Epithelial cell of esophagus (primary cell): ENCODE measurements around the gene PDE9A.

ENCODE experiments used
- DNase-seq: peaks from one replicate; pipeline ENCODE4 v3.0.0; 2010; ENCODE audit warnings: low read depth
- H3K4me3 ChIP-seq: 2 replicates; pipeline ENCODE4 v1.5.1; 2011; ENCODE audit warnings: mild to moderate bottlenecking, low read length, control low read depth
- TF ChIP-seq, protein P1 (sequence below): IDR thresholded peaks from 2 replicates; pipeline ENCODE4 v1.5.1; 2011; ENCODE audit warnings: low read depth, mild to moderate bottlenecking, low read length, control low read depth, inconsistent platforms; ENCODE audit not compliant: insufficient read depth; ENCODE audit errors: missing control alignments

PDE9A gene

DNA sequence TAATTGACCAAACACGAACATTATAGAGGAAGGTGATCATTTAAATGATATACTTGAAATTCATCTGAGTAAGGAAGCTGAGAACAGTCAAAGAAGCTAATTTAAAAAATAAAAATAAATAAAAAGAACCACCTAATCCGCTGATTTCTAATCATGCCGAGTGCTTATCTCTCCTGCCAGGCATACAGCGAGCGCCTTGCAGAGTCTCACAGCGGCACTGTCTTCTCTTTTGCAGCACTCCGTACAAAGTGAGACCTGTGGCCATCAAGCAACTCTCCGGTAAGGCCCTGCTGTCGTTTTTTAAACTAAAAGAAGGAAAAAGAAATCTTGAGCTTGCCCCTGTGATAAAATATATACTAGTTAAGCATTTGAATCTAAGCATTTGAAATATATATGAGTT is 45.3 kb downstream of the PDE9A start:
- TF ChIP-seq, protein P1, sequence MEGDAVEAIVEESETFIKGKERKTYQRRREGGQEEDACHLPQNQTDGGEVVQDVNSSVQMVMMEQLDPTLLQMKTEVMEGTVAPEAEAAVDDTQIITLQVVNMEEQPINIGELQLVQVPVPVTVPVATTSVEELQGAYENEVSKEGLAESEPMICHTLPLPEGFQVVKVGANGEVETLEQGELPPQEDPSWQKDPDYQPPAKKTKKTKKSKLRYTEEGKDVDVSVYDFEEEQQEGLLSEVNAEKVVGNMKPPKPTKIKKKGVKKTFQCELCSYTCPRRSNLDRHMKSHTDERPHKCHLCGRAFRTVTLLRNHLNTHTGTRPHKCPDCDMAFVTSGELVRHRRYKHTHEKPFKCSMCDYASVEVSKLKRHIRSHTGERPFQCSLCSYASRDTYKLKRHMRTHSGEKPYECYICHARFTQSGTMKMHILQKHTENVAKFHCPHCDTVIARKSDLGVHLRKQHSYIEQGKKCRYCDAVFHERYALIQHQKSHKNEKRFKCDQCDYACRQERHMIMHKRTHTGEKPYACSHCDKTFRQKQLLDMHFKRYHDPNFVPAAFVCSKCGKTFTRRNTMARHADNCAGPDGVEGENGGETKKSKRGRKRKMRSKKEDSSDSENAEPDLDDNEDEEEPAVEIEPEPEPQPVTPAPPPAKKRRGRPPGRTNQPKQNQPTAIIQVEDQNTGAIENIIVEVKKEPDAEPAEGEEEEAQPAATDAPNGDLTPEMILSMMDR = no peak
- DNase-seq = no peak
- H3K4me3 ChIP-seq = no peak overlapping the region

DNA sequence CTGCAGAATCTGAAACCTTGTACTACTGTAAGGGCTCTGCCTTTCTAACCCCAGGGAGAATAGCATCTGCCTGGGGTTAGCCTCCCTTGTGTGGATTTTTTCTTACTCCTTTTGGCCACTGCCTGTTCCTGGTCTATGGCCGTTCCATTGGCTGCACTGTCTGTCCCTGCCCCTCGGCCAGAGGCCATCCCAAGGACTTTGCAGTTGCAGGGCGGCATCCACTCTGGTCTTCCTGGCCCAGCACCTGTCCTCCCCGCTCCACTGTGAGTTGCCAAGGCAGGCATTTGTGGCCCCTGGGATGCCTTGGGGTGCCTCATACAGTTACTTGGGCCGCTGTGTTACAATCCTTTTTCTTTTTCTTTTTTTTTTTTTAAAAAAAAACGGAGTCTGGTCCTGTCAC is 45.8 kb downstream of the PDE9A start:
- no peak overlapping the region for H3K4me3 ChIP-seq
- TF ChIP-seq, protein P1 = no peak
- DNase-seq = no peak

DNA sequence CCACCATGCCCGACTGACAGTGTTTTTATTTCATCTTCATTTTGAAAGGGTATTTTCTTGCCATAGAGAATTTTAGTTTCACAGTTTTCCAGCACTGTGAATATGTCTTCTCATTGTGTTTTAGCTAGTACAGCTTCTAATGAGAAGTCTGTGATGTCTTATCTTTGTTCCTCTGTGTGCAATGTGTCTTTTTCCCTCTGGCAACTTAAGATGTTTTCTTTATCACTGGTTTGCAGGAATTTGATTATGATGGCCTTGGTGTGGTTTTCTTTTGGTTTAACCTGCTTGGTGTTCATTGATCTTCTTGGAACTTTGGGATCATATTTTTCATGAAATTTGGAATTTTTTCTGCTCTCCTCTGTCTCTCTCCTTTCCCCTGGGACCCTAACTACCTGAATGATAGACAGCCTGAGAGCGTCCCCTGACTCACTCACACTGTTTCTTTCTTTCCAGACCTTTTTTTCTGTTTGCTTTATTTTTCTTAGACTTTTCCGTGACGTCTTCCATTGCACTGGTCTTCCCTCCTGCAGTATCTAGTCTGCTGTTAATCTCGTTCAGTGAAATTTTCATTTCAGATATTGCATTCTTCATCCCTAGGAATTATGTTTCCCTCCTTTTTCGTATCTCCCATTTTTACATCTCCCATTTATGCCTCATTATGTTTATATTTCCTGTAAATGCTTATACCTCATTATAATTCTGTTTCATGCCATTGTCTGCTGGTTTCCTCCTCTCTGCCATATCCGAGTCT is 48.5 kb downstream of the PDE9A start:
- TF ChIP-seq, protein P1 = no peak
- DNase-seq = no peak

DNA sequence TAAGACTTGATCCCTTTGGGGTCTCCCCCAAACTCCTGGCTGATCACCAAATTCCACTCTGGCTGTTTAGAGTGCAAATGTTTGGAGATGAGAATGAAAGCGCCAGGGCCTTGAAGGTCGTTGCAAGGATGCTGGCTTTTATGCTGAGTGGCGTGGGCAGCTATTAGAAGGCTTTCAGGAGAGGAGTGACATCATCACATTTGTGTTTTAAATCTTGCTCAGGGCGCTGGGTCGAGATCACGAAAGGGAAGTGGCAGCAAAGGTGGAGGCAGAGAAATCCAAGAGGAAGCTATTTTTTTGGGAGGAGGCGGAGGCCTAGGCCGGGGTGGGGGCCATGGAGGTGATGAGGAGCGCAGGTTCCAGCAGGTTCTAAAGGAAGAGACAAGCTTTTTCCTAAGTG is 49.3 kb downstream of the PDE9A start:
- no peak overlapping the region for H3K4me3 ChIP-seq
- DNase-seq = no peak
- TF ChIP-seq, protein P1 = no peak

More for the DNA sequence above, 48.5 kb downstream of the PDE9A start:
- H3K4me3 ChIP-seq = no peak overlapping the region

DNA sequence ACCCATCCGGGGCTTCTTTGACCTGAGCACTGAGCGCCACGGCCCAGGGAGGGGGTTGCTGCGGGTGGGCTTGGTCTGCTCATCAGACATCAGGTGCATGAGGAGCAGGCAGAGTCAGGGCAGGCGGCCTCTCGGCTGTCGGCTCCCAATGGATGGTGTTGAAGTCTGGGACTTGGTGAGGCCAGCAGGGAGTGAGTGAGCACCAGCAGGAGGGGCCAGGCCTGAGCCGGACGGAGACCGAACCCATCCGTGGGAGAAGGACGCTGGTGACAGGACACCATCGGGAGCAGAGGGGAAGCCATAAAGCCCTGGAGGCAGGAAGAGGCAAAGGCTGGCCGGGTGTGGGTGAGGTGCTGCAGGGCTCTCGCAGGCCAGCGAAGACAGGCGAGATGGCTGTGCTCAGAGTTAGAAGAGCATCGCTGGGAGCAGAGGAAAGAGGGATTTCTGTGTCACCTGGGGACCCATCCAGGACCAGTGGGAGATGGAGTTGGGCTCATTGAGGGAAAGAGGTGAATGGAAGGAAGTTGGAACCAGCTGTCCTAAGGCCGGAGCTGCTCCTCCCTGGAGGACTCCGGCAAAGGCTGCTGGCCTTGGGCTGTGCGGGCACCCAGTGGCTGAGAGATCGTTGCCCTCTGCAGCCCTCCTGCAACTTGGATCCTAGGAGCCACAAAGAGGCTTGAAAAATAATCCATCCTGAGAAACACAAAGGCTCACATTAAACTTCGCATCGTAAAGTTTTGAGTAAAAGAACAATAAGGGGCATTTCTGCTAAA is 49.9 kb downstream of the PDE9A start:
- no peak overlapping the region for H3K4me3 ChIP-seq
- TF ChIP-seq, protein P1 = no peak
- no peak for DNase-seq

DNA sequence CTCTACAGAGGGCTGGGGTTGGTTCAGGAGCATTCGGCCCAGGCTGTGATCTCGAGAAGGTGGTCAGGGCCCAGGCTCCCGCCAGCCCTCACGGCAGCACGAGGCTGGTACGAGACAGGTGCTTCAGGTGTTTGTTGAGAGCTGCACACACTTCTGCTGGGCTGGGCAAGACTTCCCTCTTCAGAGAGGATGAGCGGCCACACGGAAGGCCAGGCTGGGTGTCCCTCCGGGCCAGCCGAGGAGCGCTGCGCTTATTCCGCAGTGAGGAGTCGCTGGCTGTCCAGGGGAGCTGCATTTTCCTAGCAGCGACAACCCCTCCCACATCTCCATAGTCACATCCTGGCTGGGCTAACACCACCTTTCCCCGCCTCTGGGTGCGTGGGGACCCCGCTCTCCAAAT is 50.5 kb downstream of the PDE9A start:
- TF ChIP-seq, protein P1 = no peak
- H3K4me3 ChIP-seq = no peak overlapping the region
- DNase-seq = no peak
